NCI-H446 (cell line): ENCODE data around the gene CRYAB.
"Not testable (repeated sequence)": the region's sequence is repeated elsewhere in the genome, so short reads cannot be mapped to it uniquely, and the experiment has no call there.

Experiments used
- DNase-seq, 2 experiments: peaks; one replicate each; lab custom pipeline; 2025; lab: John Stamatoyannopoulos, UW

The CRYAB gene

GRCh38 chr11:111908639-111909305 is 2.8 kb downstream of the CRYAB start:
- no peak for DNase-seq

GRCh38 chr11:111906680-111907079 is 4.9 kb downstream of the CRYAB start:
- DNase-seq: no peak

GRCh38 chr11:111905411-111905810 is 6.2 kb downstream of the CRYAB start:
- peak in 1 of 2 experiments; percentile 16 for DNase-seq

GRCh38 chr11:111886844-111887243 is 24.7 kb downstream of the CRYAB start:
- no peak for DNase-seq

DNA sequence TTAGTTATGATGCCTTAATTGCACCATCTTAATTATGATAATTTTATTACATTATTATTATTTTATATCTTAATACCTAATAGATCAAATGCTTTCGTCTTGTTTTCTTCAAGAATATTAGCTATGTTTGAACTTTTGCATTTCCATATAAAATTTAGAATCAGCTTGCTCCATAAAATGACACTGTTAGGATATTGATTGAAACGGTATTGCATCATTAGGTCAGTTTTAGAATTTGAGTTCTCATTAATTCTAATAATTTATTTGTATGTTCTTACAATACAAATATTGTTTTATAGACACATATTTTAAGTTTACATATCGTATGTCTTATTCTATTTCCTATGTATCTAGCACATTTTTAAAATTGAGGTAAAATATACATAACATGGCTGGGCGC is 25.5 kb downstream of the CRYAB start:
- DNase-seq: no peak

- DNase-seq: not testable (repeated sequence)
Measured at GRCh38 chr11:111885053-111885452, 26.5 kb downstream of the CRYAB start.

DNA sequence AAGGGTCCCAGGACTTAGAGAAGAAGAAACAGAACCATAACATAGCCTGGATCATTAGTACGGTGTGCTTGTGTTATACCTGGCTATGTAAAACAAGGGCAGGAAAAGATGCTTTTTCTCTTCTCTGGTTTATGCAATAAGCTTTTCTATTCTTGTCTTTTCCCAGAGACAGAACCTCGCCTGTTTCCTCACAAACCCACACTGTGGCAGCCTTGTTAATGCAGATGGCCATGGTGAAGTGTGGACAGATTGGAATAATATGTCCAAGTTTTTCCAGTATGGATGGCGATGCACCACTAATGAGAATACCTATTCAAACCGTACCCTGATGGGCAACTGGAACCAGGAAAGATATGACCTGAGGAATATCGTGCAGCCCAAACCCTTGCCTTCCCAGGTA is 29.4 kb downstream of the CRYAB start:
- DNase-seq: no peak

DNA sequence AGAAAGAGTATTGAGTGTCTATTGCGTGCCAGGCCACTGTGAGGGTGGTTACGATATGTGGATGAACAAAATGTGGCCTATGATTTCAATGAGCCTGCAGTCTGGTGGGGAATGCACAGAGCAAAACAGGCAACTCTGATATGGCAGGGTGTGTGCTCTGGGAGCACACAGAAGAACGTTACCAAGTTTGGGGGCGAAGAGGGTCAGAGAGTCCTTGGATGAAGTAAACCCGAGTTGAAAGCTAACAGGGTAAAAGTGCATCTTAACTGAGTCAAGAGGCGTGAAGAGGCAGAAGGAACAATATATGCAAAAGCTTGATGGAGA is 32.0 kb downstream of the CRYAB start:
- DNase-seq: no peak

DNA sequence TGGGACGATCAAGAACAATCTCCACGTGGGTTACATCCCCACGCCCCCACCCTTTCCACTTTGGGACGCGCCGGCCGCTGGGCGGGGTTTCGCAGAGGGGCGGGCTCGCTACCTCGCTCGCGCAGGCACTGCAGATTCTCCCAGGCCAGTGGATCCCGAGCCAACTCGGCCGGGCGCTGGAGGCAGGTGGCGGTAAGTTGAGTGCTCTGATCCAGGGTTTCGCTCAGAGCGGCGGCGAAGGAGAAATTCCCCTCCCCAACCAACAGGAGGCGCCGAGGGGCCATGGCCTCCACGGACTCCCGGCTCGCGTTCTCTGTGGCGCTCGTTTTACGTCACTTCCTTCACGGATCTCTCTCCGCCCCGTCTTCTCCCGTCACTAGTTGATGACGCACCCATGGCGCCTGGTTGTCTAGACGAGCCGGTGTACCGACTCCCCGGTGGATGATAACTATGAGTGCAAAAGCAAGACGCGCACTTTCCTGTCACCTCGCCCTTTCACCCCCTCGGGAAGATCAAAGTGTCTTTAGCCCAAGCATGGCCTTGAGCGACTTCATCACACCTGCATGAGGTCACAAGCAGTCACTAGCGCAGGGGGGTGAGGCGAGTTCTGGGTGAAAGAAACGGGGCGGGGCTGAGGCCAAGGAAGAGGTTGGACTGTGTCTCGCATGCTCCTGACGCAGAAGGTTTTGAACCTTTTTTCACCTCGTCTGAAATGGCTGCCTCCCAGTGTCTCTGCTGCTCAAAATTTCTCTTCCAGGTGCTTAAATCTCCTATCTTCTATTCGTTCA is 32.5 kb downstream of the CRYAB start, which contains the start of the genes CFAP68 and FDXACB1:
TSS of gene CFAP68 (plus strand) at position 693 of the 788 bp plus-strand sequence. CDS start at position 713, 20 bp downstream.
TSS of gene FDXACB1 (minus strand) at position 317 of the 788 bp plus-strand sequence. CDS start at position 284, 33 bp downstream.
- peak; percentile 98 to 99 for DNase-seq

GRCh38 chr11:111878385-111878848 is 33.2 kb downstream of the CRYAB start:
- DNase-seq: no peak

DNA sequence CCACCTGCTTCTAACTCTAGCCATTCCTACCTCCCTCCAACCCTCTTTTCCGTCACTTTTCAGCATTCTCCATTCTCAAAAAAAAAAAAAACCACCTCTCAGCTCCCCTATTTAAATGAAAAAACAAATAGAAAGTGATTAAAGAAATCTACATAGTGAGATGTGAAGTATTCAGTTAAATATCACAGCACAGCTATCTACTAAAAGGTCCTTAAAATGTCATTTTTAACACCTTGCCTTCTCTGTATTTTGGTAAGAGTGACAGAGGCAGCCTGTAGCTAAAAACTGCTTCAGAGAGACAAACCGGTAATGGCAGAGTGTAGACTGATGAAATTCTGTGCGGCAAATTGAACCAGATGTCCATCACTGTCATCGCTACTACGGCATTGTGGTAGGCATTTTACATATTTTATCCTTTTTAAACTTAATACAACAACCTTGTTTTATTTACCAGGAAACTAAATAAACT is 39.8 kb downstream of the CRYAB start:
- DNase-seq: peak in 1 of 2 experiments; percentile 5

DNA sequence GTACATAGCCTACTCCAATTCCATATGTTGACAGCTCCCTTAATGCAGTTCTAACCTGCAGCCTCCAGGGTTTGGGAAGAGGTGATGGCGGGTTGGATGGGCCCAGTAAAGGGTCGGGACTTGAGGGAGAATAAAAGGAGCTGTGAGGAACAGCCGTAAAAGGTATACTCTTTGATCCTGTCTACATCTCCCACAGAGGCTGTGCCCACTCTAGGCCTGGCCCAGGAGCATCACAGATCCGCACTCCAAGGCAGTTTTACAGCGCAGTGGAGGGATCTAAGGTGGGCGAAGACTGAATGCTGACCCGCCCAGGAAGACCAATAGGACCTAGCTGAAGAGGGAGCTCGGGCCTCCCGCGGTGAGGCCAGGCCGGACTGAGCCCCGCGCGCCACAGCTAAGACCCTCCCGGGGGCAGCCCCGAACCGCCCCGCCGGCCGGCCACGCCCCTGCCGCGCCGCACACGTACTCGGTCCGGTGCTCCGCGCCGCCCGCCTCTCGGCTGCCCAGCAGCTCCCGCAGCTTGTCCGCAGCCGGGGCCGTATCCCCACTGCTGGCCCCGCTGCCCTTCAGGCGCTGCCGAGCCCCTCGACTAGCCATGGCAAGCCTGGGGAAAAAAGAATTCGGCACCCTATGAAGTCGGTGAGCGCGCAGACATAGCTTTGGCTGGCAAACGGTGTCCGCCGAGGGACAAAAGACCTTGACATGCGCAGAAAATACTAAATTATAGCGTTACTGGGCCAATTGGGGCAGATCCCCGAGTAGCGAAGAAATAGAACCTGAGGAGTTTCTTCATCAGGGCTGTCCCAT is 40.5 kb downstream of the CRYAB start, which contains the start of gene ALG9:
TSS of gene ALG9 (minus strand) at position 696 of the 807 bp plus-strand sequence. CDS start at position 597, 99 bp downstream.
- peak; percentile 43 to 79 for DNase-seq

- no peak for DNase-seq
Measured at GRCh38 chr11:111870522-111870885, 41.1 kb downstream of the CRYAB start.

DNA sequence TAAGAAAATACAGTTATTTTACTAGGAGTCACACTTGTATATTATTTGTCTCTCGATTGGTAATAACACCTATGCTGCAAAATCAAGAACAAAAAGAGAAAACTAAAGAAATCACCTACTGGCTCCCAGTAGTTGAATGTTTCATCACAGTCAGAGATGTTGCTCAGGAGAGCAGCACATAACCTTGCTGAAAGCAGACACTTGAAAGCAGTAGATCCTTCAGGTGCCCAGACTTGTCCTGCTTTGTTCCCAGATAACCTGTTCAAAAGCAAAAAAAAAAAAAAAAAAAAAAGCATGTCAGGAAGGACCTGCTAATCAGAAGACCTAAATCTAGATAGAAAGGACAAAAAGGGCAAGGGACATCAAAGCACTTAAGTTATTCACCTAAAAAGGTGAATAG is 41.5 kb downstream of the CRYAB start:
- DNase-seq: no peak

DNA sequence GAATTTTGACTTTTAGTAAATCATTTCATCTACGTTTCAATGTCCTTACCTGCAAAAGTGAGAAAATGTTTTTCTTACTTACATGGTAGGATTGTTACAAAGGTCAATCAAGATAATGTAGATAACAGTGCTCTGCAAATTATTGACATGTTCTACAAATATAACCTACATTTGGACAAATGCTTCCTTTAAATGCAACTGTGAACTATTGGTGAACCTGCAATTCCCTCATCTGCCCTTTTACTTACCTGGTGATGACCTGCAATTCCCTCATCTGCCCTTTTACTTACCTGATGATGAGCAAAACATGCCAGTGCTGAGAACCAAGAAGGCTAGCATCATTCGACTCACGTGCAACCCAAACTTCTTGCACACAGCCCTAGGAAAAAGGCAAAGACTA is 51.3 kb downstream of the CRYAB start:
- no peak for DNase-seq
